ENCODE results near the gene FGF1.

DNA sequence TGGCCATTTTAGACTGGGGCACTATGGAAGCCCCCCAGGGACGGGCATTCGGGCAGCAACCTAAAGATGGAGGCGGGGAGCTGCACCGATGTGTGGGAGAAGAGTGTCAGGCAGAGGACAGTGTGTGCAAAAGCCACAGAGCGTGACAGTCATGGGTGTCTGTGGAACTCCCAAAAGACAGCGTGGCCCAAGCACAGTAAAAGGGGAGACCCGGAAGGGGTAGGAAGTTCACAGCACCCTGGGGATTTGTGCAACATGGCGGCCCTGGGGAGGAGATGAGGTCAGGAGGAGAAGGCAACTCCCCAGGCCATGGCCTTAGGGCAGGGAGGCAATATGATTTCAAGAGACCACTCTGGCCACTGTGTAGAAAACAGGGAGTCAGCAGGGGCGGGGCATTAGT lies 38.9 kb upstream of the FGF1 start:
- TF ChIP-seq EP300 (IDR thresholded peaks at IDR 0.05), result no peak
- TF ChIP-seq, protein P1, sequence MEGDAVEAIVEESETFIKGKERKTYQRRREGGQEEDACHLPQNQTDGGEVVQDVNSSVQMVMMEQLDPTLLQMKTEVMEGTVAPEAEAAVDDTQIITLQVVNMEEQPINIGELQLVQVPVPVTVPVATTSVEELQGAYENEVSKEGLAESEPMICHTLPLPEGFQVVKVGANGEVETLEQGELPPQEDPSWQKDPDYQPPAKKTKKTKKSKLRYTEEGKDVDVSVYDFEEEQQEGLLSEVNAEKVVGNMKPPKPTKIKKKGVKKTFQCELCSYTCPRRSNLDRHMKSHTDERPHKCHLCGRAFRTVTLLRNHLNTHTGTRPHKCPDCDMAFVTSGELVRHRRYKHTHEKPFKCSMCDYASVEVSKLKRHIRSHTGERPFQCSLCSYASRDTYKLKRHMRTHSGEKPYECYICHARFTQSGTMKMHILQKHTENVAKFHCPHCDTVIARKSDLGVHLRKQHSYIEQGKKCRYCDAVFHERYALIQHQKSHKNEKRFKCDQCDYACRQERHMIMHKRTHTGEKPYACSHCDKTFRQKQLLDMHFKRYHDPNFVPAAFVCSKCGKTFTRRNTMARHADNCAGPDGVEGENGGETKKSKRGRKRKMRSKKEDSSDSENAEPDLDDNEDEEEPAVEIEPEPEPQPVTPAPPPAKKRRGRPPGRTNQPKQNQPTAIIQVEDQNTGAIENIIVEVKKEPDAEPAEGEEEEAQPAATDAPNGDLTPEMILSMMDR (IDR thresholded peaks at IDR 0.05), result no peak
